K562 treated with DMSO at 1 percent for 48 hours (cell line): ENCODE measurements around the gene STMN1. TPM values are rescaled to one million over a fixed set of nuclear protein-coding genes. Genes with fewer than 3 reads are reported as not detected.

Experiments used
- total RNA-seq: library from RNA; unstranded; fragments of 300-600 nt; gene quantifications from 2 replicates; pipeline ENCODE4 v1.2.3, GENCODE V29; 2022; ENCODE audit warnings: low replicate concordance; ENCODE audit errors: extremely low read depth

STMN1 gene
- total RNA-seq = not detected in 2 replicates

DNA sequence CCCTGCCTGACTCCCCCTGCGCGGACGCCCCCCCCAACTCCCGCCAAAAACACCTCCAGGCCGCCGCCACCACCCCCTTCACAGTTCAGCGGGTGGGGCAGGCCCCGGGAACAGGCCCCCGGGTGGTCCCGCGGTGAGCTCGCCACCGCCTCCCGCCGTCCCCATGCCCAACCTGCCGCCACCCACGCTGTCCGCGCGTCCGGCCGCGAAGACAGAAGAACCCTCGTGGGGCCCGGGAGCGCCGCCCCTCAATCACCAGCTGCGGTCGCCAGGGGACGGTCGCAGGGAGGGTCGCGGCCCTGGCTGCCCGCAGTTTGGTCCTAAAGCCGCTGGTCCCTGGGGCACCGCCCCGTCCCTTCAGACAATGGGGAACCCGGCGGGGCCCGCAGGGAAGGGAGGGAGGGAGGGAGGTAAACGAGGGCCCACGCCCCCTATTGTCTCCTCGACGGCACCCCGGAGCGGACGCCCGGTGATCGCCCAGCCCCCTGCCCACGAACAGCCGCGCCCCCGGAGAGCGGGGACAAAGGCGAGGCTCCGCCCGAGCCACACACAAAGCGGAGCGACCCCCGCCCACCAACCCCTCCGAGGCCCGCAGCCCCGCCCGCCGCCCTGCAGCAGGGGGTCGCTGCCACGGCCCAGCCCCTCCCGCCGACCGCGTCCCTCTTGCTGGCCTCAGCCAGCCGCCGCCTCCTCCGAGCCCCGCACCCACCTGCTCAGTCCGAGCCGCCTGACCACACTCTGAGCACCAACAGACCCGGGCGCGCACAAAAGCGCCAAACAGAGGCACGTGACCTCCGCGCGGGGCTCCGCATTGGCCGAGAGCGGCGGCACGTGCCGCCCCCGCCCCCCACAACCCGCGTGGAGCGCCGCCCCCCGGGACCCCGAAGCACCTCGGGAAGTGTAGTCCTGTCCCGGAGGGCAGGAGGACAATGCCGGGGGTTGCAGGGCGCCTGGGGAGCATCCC, at the start of gene STMN1:
Gene STMN1, minus strand, starts transcription at position 740 of the 964 bp plus-strand sequence. CDS start 1,743 bp downstream, outside the sequence.

DNA sequence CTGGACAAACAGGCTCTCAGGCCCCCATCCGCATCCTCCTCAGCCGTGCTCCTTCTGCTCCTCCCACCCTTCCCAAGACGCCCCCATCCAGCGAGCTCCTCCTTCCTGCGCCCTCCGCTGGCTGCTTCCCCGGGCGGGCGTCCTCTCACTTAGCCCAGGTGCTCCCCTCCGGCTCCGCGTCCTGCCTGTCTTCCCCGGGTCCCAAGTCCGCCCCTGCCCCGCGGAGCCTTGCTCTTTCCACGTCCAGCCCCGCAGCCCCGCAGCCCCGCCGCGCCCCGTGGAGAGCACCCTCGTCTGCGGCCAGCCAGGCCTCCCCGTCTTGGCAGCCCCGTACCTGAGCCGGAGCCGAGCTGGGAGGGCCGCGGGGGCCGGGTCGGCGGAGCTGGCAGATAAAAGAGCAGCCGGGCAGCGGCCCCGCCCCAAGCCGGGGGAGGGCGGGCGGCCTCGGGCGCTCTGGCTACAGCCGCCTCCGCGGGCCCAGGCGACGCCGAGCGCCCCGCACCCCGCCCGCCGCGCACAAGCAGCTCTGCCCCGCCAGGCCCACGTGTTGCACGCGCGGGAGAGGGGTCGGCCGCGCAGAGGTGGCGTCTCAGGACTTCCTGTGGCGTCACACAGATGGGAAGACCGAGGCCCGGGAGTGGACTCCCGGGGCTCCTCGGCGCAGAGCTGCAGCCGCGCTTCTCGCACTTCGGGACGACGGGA, 30.9 kb downstream of the STMN1 start, which contains the start of gene PAQR7:
Gene PAQR7, minus strand, starts transcription at position 555 of the 702 bp plus-strand sequence. CDS start 11,869 bp downstream, outside the sequence.

DNA sequence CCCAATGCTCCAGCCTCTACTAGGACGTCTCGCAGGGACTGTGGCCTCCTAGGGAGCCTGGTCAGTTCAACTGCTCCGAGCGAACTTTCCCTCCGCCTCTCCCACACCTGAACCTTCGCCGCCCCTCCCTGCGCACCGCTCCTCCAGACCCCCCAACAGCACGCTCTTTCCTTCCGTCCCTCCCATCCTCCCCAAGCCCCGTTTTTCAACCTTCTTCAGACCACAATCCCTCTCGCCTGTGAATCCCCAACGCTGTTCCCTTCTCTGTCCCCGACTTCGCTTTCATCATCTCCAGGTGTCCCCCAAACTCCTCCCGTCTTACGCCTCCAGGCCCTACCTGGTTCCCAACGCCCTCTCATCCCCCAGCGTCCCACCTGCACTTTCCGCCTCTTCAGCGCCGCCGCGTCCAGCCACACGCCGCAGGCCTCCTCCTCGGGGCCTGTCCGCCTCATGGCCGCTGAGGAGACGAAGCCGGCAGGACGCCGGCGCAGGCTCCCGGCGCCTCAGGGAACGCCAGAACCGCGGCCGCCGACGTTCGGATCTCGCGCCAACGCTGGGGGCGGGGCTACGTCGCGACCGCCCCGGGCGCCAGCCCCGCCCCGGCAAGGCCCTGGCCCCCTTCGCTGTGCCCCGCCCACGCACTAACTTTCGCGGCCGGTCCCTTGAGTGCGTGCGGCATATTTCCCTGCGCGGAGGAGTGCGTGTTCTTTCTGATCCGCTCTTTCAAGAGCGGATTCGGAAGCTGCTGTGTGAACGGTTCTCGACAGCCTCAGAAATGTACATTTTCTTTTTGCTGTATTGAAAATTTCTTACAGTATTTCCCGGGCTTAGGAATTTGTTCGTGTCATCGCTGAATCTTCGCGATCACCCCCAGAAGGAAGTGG, 47.1 kb downstream of the STMN1 start, which contains the start of gene AUNIP:
Gene AUNIP, minus strand, starts transcription at position 552 of the 884 bp plus-strand sequence. Its CDS starts 100 bp downstream, at position 452.

Other genes with a start within 250 kb of the STMN1 start
- gene SELENON, start 106.2 kb downstream of the STMN1 start, total RNA-seq = not detected in 2 replicates
- gene MTFR1L, start 86.5 kb downstream of the STMN1 start, total RNA-seq = 870 TPM in 1 of 2 replicates, not detected in the other
- gene AUNIP, start 47.0 kb downstream of the STMN1 start, total RNA-seq = not detected in 2 replicates
- gene PAQR7, start 30.7 kb downstream of the STMN1 start, total RNA-seq = not detected in 2 replicates
- gene PAFAH2, start 91.6 kb upstream of the STMN1 start, total RNA-seq = not detected in 2 replicates
- gene EXTL1, start 115.4 kb upstream of the STMN1 start, total RNA-seq = not detected in 2 replicates
- not detected in 2 replicates for gene SLC30A2, start 139.7 kb upstream of the STMN1 start, total RNA-seq
- not detected in 2 replicates for gene TRIM63, start 161.2 kb upstream of the STMN1 start, total RNA-seq
- not detected in 2 replicates for gene PDIK1L, start 205.4 kb upstream of the STMN1 start, total RNA-seq